ENCODE measurements around the gene AK2.

AK2 gene

GRCh38 chr1:33021567-33022431 is 14.9 kb downstream of the AK2 start:
- no peak for DNase-seq

GRCh38 chr1:33018112-33018511 is 18.6 kb downstream of the AK2 start:
- no peak for DNase-seq

- no peak for DNase-seq
Measured at GRCh38 chr1:33017175-33017574, 19.5 kb downstream of the AK2 start.

DNA sequence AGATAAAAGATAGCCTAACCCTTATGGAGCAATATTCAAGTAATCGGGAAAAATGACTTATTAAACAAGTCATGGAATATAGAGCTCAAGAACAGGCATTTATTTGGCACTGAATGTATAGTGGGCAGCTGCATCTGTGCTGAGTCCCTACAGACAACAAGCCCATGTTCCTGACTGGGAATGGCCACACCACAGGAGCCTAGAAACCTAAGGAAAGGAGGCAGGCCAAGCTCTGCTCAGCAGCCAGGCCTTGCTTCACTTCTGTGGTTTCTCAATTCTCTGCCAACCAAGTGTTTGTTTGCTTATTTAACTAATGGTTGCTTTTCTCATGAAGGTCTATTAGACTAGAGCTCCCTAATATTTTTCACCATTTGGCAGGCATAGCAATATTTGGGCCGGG is 21.5 kb downstream of the AK2 start:
- DNase-seq = no peak

DNA sequence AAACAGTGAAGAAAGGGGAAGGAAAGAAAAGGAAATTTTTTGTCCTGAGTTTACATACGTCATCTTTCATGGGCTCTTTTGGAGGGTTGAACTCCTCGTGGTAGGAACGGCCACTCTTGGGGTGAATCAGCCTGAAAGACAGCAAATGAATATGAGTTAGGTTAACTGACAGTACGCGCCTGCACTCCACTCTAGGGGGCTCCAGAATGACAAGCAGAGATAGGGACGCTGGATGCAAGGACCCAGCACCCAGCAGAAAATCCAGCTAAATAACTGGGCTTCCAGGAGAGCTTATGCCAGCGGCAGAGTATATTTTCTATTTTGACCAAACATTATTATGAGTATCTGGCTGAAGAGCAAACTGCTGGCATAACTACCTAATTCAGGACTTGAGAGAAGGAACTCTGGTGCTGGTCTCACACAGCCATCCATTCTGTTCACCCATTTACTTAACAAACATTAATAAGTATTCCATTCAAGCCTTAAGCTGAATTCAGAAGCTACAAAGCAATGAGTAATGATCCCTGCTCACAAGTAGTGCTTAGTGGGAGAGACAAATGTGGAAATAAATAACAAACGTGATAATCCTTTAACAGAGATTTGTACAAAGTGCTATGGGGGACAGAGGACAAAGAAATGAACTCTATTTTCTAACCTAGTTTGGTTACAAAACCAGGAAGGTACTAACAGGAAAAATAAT is 22.1 kb downstream of the AK2 start:
- no peak for DNase-seq

DNA sequence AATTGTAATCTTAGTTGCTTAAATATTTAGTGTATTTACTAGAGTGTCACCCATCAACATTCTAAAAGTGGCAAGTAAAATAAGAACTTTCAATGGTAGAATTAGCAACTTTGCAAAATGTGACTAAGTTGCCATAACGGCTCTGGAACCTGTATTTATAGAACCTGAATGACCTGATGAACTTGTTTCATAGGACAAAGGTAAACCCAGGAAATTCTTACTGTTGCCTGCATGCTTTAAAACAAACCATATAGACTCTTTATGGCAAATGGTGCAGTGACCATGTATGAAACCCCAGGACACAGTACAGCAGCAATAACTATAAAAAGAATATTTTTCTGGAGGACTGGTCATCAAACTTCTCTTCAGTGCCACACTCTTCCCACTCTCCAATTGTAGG is 22.9 kb downstream of the AK2 start:
- DNase-seq = no peak

DNA sequence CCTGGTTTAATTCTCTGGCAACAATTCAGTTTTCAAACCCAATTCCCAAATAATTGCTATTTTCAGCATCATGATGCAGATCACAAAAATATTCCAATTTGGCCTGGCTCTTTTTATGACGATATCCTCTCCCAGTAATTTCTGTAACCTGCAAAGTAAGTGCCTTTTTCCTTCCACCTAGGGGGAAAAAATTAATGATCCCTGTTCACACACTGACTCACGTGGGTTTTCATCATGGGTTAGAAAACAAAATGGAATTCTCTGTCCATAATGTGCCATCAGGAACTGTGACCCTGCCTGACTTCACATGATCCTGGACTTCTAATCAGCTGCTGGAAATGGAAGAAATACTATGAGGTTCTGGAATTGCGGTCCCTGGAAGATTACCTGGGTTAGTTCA is 24.5 kb downstream of the AK2 start:
- no peak for DNase-seq

- DNase-seq = peak; percentile 80
Measured at GRCh38 chr1:33010932-33011731, 25.6 kb downstream of the AK2 start.

GRCh38 chr1:33009561-33009960 is 27.1 kb downstream of the AK2 start:
- no peak for DNase-seq

- no peak for DNase-seq
Measured at GRCh38 chr1:33008051-33008914, 28.4 kb downstream of the AK2 start.

DNA sequence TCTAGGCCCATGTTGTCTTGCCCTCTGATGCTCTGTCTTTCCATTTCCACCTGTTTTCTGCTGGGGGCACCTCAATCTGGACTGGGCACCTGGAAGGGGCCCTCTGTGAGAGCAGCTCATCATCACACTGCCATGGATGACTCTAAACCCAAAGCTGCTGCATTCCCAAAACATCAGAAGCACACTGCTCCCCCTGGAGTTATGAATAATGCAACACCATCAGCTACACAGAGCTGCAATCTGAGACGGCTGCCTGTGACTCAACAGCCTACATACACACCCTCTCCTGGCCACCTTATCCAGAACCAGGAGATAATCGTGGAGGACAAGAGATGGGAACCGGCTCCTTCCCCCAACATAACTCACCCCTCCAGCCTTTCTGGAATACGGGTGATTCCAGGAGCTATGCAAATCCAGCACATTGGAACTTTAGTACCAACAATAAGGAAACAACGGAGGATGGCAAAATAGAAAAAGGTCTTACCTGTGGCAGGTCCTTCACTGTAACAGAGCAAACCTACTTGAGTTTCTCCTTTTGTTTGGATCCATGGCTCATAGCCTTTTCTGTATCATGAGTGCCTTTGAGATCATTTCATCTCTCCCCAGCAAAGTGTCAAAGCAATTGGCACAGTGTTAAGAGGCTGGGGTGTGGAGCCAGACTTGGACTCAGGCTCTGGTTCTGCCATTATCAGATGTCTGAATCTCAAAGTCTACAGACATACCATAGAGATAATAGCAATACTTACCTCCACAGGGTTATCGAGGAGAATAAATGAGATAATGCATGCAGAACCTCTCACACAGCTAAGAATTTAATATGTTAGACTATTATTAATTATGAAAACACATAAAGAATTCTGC is 29.3 kb downstream of the AK2 start:
- DNase-seq = peak; percentile 74

GRCh38 chr1:33005838-33006421 is 30.8 kb downstream of the AK2 start:
- DNase-seq = no peak

DNA sequence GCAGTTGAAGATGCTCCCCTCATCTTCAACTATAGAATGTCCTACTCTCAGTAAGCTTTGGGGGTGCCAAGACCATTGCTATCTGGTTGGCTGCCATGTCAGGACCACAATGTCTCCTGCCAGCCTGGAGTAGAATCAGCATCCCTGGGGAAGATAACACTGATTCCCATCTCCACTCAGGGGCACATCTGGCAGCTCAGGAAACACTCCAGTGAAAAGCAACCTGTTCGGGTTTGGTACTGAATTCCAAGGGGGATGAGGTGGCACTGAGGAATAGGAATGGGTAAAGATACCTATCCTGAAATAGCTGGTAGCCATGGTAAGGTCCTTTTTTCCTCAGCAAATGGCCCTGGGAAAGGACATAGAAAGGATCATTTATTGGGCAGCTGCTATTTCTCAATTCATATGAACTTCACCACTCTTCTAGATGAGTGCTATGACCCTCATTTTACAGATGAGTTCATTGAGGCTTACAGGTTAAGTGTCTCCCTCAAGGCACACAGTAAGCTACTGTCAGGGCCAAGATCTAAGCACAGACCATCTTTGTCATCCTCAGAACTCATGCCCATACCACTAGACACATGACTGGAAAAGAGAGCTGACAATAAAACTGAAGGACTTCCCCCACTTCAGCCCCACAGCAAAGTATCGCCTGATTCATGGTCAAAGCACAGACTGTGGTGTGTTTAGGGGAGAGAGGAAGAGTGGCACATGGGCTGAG is 31.4 kb downstream of the AK2 start:
- peak; percentile 55 for DNase-seq

DNA sequence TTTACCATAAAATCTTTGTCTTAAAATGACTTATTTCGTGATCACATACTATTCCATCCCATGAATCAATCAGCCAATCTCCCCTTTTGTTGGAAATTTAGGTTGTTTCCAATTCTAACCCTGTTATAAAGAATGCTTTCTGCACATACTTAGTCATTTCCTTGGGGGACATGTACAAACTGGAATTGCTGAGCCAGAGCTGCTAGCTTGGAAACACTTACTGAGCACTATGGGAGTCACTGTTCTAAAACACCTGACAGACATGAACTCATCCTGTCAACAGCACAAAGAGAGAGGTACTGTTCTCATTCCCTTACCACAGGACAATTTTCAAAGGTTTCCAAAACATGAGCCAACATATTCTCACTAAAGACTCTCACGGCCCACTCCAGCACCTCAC is 32.1 kb downstream of the AK2 start:
- peak; percentile 56 for DNase-seq

DNA sequence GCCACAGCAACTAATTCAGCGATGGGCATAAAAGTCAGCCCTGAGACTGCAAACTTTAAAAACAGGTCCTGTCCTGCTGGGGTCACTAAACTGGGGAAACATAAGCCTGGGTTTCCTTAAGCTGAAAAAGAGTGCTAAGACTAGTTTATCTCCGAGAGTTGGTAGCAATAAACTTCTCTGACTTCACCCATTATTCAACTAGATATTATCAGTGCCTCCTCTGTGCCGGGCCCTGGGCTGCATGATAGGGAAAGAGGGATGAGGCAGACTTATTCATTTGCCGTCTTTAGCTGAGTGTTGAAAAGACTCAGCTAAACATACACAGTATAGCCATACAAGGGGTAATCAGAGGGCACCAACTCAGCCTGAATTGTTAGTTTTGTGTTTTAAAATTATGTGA is 33.0 kb downstream of the AK2 start:
- DNase-seq = no peak

- DNase-seq = no peak
Measured at GRCh38 chr1:33002006-33002405, 34.7 kb downstream of the AK2 start.

DNA sequence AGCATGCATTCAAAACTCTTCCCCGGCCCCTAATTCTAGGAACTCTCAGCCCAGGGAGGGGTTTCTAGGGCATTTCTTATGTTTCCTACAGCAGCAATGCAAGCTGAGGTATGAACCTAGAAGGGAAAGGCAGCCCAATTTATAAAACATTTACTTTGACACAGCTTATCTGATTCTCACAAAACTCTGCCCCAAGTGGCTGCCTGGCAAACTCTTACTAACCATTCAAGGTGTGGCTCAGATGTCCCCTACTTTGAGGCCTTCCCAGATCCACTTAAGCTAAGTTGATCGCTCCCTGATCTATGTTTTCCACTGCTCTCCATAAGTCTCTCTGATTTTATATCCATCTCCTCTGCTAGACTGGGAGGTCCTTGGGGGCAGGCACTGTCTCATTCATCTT is 35.4 kb downstream of the AK2 start:
- no peak for DNase-seq

GRCh38 chr1:33000427-33001026 is 36.2 kb downstream of the AK2 start:
- DNase-seq = no peak

- no peak for DNase-seq
Measured at GRCh38 chr1:32998997-32999396, 37.7 kb downstream of the AK2 start.

DNA sequence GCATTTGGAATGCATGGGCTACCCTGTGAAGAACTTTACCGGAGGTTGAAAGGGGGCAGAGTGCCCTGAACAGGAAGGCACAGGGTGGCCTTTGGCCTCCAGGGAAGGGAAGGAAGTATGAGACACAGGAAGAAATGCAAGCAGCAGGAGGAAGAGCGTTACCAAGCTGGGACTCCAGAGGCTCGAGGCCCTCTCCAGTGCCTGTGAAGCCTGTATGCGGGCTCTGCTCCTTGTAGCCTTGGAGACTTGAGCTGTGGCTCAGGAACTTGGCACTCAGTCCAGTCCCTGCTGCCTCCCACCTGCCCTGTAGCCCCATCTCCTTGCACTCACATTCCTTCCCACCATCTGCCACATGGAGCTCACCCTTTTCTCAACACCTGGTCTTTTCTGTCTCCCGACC is 38.6 kb downstream of the AK2 start:
- no peak for DNase-seq

Measured in suppressor macrophage treated with lipopolysaccharide for 4 hours (primary cell).